SK-N-SH (cell line): ENCODE results near the gene SLC25A21.

ENCODE experiments used
- CTCF ChIP-seq: fragments of 200-600 bp; sonication (generic); IDR thresholded peaks from 2 replicates; pipeline ENCODE4 v1.6.1; 2017; ENCODE audit warnings: antibody characterized with exemption, mild to moderate bottlenecking, moderate library complexity
- MAX ChIP-seq: IDR thresholded peaks from 2 replicates; pipeline ENCODE4 v1.4.0; 2012; ENCODE audit warnings: low read depth
- POLR2AphosphoS5 ChIP-seq: IDR thresholded peaks from 2 replicates; pipeline ENCODE4 v1.6.1; 2012; ENCODE audit warnings: low read depth, low read length
- RAD21 ChIP-seq: IDR thresholded peaks from 2 replicates; pipeline ENCODE4 v1.6.1; 2012; ENCODE audit warnings: mild to moderate bottlenecking, low read length
- SIN3A ChIP-seq: IDR thresholded peaks from 2 replicates; pipeline ENCODE4 v1.6.1; 2012; ENCODE audit warnings: low read depth, mild to moderate bottlenecking, low read length, moderate library complexity, borderline replicate concordance
- TAF1 ChIP-seq: IDR thresholded peaks from 2 replicates; pipeline ENCODE4 v1.6.1; 2012; ENCODE audit warnings: low read depth, mild to moderate bottlenecking, low read length, moderate library complexity, borderline replicate concordance
- TCF12 ChIP-seq: IDR thresholded peaks from 2 replicates; pipeline ENCODE4 v1.4.0; 2012
- YY1 ChIP-seq: IDR thresholded peaks from 2 replicates; pipeline ENCODE4 v1.4.0; 2012; ENCODE audit warnings: low read depth, mild to moderate bottlenecking

- TF ChIP-seq POLR2AphosphoS5, result no peak
- TF ChIP-seq CTCF, result no peak
- TF ChIP-seq MAX, result no peak
- TF ChIP-seq TCF12, result no peak
- TF ChIP-seq SIN3A, result no peak
- no peak for TF ChIP-seq YY1
- TF ChIP-seq RAD21, result no peak
- no peak for TF ChIP-seq TAF1
These were observed 182.6 kb downstream of the SLC25A21 start for GRCh38 chr14:36989806-36990205.
